Naive thymus-derived CD8-positive, alpha-beta T cell (primary cell): ENCODE data around the gene GCSAML. TPM values are rescaled to one million over a fixed set of nuclear protein-coding genes. Genes with fewer than 3 reads are reported as not detected.
A peak's percentile ranks its signal among the peaks of the same experiment; 100 is the strongest.

Experiments
- ATAC-seq, 2 donors: fragments of 150-1000 bp; cut with Tn5 transposase in 1 of 2; sonication (Bioruptor Pico), chemical (Tn5 transposase) in 1 of 2; 1 replicate in 1 of 2; 2 replicates in 1 of 2; pipeline ENCODE4 v1.10.0; 2021; ENCODE audit warnings: mild to moderate bottlenecking in 2 of 2, moderate library complexity in 2 of 2
- POLR2A ChIA-PET: fragments of 350-600 bp; sonication (Branson Sonifier 250); formaldehyde crosslinking; loops from one replicate; lab custom pipeline; 2021; ENCODE audit warnings: antibody characterized with exemption; lab: Charles Lee
- DNase-seq, 10 donors: peaks; one replicate each; pipeline versions ENCODE4 v3.0.0 to v3.0.0-alpha.2; 2020 to 2022
- H3K27ac Mint-ChIP-seq, 10 donors: one replicate each; pipeline ENCODE4 v1.8.0; 2020 to 2022; ENCODE audit warnings: mild to moderate bottlenecking in 10 of 10, mixed read lengths in 10 of 10, moderate library complexity in 4 of 10, inconsistent platforms in 1 of 10
- H3K27me3 Mint-ChIP-seq, 5 donors: one replicate each; pipeline ENCODE4 v1.8.0; 2021 to 2022; ENCODE audit warnings: mixed read lengths in 5 of 5
- H3K36me3 Mint-ChIP-seq, 3 donors: one replicate each; pipeline ENCODE4 v1.8.0; 2020 to 2022; ENCODE audit warnings: mixed read lengths in 3 of 3, mild to moderate bottlenecking in 2 of 3, inconsistent platforms in 1 of 3
- H3K4me1 Mint-ChIP-seq, 4 donors: one replicate each; pipeline ENCODE4 v1.8.0; 2021 to 2022; ENCODE audit warnings: mixed read lengths in 4 of 4
- H3K4me3 Mint-ChIP-seq, 10 donors: one replicate each; pipeline ENCODE4 v1.8.0; 2020 to 2022; ENCODE audit warnings: mild to moderate bottlenecking in 10 of 10, mixed read lengths in 10 of 10, moderate library complexity in 6 of 10, inconsistent platforms in 1 of 10
- H3K9me3 Mint-ChIP-seq, 9 donors: one replicate each; pipeline ENCODE4 v1.8.0; 2020 to 2022; ENCODE audit warnings: mixed read lengths in 9 of 9, mild to moderate bottlenecking in 3 of 9, inconsistent platforms in 1 of 9, moderate library complexity in 1 of 9
- polyA plus RNA-seq, 3 donors: library from polyadenylated mRNA; unstranded; fragments of 300-500 nt; fragmentation: Illumina TruSeq; gene quantifications; one replicate each; pipeline ENCODE4 v1.2.3, GENCODE V29; 2021
- total RNA-seq, 8 experiments: library from RNA in 2 of 8; stranded (reverse) in 2 of 8; gene quantifications; one replicate each; pipeline ENCODE4 v1.2.3 and lab custom pipeline; 2021 to 2026

Gene GCSAML
- total and polyA plus RNA-seq, 5 experiments from 2014 or later: 0.75 TPM; not detected in 4

GRCh38 chr1:247538561-247538960 is 10.4 kb upstream of the GCSAML start:
- H3K9me3 Mint-ChIP-seq: no peaks in the 10 kb centered on the region
- no peak overlapping the region for H3K27ac Mint-ChIP-seq
- ATAC-seq (no peak), DNase-seq (no peak)
- no peak overlapping the region for H3K4me3 Mint-ChIP-seq
- no peaks in the 10 kb centered on the region for H3K36me3 Mint-ChIP-seq
- H3K27me3 Mint-ChIP-seq: peaks cover 3 to 21% (median 13%) of the 10 kb centered on the region in 5 donors
- H3K4me1 Mint-ChIP-seq: peaks cover 0 to 4% (median 1%) of the 10 kb centered on the region in 4 donors
- POLR2A ChIA-PET: no interaction called here

- POLR2A ChIA-PET: no interaction called here
- Mint-ChIP-seq H3K4me1 (peaks cover 0 to 4% (median 1%) of the 10 kb centered on the region in 4 donors), H3K27me3 (peaks cover 3 to 24% (median 13%) of the 10 kb centered on the region in 5 donors), H3K27ac (no peak overlapping the region), H3K4me3 (no peak overlapping the region), H3K9me3 (no peaks in the 10 kb centered on the region), H3K36me3 (no peaks in the 10 kb centered on the region)
- ATAC-seq (no peak), DNase-seq (no peak)
These were observed 9.7 kb upstream of the GCSAML start for GRCh38 chr1:247539215-247539614.

GRCh38 chr1:247540581-247540980 is 8.4 kb upstream of the GCSAML start:
- Mint-ChIP-seq H3K4me3 (no peak overlapping the region), H3K27ac (no peak overlapping the region)
- no peak for ATAC-seq

GRCh38 chr1:247542811-247543210 is 6.1 kb upstream of the GCSAML start:
- DNase-seq (no peak), ATAC-seq (no peak)
- no peaks in the 10 kb centered on the region for H3K36me3 Mint-ChIP-seq
- H3K4me3 Mint-ChIP-seq: no peak overlapping the region
- H3K4me1 Mint-ChIP-seq: peaks cover 0 to 4% (median 1%) of the 10 kb centered on the region in 4 donors
- peaks cover 7 to 20% (median 13%) of the 10 kb centered on the region in 5 donors for H3K27me3 Mint-ChIP-seq
- POLR2A ChIA-PET: no interaction called here
- H3K27ac Mint-ChIP-seq: no peak overlapping the region
- H3K9me3 Mint-ChIP-seq: no peaks in the 10 kb centered on the region

More at GRCh38 chr1:247540581-247540980, 8.4 kb upstream of the GCSAML start:
- Mint-ChIP-seq H3K9me3 (no peaks in the 10 kb centered on the region), H3K4me1 (peaks cover 0 to 4% (median 1%) of the 10 kb centered on the region in 4 donors), H3K27me3 (peaks cover 3 to 19% (median 13%) of the 10 kb centered on the region in 5 donors), H3K36me3 (no peaks in the 10 kb centered on the region)
- no peak for DNase-seq
- POLR2A ChIA-PET: no interaction called here

- ATAC-seq (no peak), DNase-seq (peak in 1 of 10 donors; percentile 2)
- peaks cover 10 to 25% (median 18%) of the 10 kb centered on the region in 5 donors for H3K27me3 Mint-ChIP-seq
- H3K4me3 Mint-ChIP-seq: peak overlapping the region in 1 of 10 donors; percentile 18
- peaks cover 3 to 12% (median 10%) of the 10 kb centered on the region in 4 donors for H3K4me1 Mint-ChIP-seq
- H3K27ac Mint-ChIP-seq: no peak overlapping the region
- POLR2A ChIA-PET: no interaction called here
- H3K9me3 Mint-ChIP-seq: no peaks in the 10 kb centered on the region
- no peaks in the 10 kb centered on the region for H3K36me3 Mint-ChIP-seq
These were observed 842 bp upstream of the GCSAML start for GRCh38 chr1:247548092-247548491.

- DNase-seq: no peak
- Mint-ChIP-seq H3K4me3 (no peak overlapping the region), H3K27ac (peak overlapping the region in 1 of 10 donors; percentile 46), H3K27me3 (peaks cover 8 to 25% (median 16%) of the 10 kb centered on the region in 5 donors), H3K9me3 (no peaks in the 10 kb centered on the region), H3K36me3 (no peaks in the 10 kb centered on the region), H3K4me1 (peaks cover 3 to 12% (median 10%) of the 10 kb centered on the region in 4 donors)
- POLR2A ChIA-PET: no interaction called here
- ATAC-seq: no peak
These were observed 2.8 kb downstream of the GCSAML start for GRCh38 chr1:247551721-247552120.

- no peak overlapping the region for H3K27ac Mint-ChIP-seq
- POLR2A ChIA-PET: no interaction called here
- H3K36me3 Mint-ChIP-seq: no peaks in the 10 kb centered on the region
- DNase-seq (no peak), ATAC-seq (no peak)
- no peaks in the 10 kb centered on the region for H3K9me3 Mint-ChIP-seq
- no peak overlapping the region for H3K4me3 Mint-ChIP-seq
- H3K4me1 Mint-ChIP-seq: peaks cover 3 to 12% (median 10%) of the 10 kb centered on the region in 4 donors
- H3K27me3 Mint-ChIP-seq: peaks cover 7 to 25% (median 16%) of the 10 kb centered on the region in 5 donors
These were observed 3.3 kb downstream of the GCSAML start for GRCh38 chr1:247552231-247552630.

- no peak overlapping the region for H3K4me3 Mint-ChIP-seq
- H3K4me1 Mint-ChIP-seq: no peaks in the 10 kb centered on the region
- no peak for DNase-seq
- no peak overlapping the region for H3K27ac Mint-ChIP-seq
- POLR2A ChIA-PET: no interaction called here
- H3K36me3 Mint-ChIP-seq: no peaks in the 10 kb centered on the region
- no peaks in the 10 kb centered on the region for H3K9me3 Mint-ChIP-seq
- ATAC-seq: no peak
- peaks cover 0 to 1% (median 0%) of the 10 kb centered on the region in 5 donors for H3K27me3 Mint-ChIP-seq
These were observed 9.2 kb downstream of the GCSAML start for GRCh38 chr1:247557926-247558674.

GRCh38 chr1:247561711-247562110 is 12.8 kb downstream of the GCSAML start:
- Mint-ChIP-seq H3K4me3 (no peak overlapping the region), H3K4me1 (no peaks in the 10 kb centered on the region), H3K27ac (no peak overlapping the region), H3K9me3 (no peaks in the 10 kb centered on the region), H3K36me3 (no peaks in the 10 kb centered on the region), H3K27me3 (peaks cover 0 to 1% (median 0%) of the 10 kb centered on the region in 5 donors)
- ATAC-seq (no peak), DNase-seq (no peak)
- POLR2A ChIA-PET: no interaction called here

- no peaks in the 10 kb centered on the region for H3K9me3 Mint-ChIP-seq
- peaks cover 0 to 1% (median 0%) of the 10 kb centered on the region in 5 donors for H3K27me3 Mint-ChIP-seq
- no peak overlapping the region for H3K27ac Mint-ChIP-seq
- DNase-seq (no peak), ATAC-seq (no peak)
- H3K4me1 Mint-ChIP-seq: no peaks in the 10 kb centered on the region
- no peaks in the 10 kb centered on the region for H3K36me3 Mint-ChIP-seq
- no peak overlapping the region for H3K4me3 Mint-ChIP-seq
- POLR2A ChIA-PET: interaction anchor here (0.6 kb wide), 1 partner anchor 8 kb away, joined by 3 read pairs; no protein-coding TSS in a partner anchor
These were observed 13.3 kb downstream of the GCSAML start for GRCh38 chr1:247562198-247562597.

- Mint-ChIP-seq H3K9me3 (peaks cover 6 to 31% (median 17%) of the 10 kb centered on the region in 9 donors), H3K4me3 (no peak overlapping the region), H3K36me3 (peaks cover 0 to 22% (median 2%) of the 10 kb centered on the region in 3 donors), H3K27me3 (peaks cover 0 to 19% (median 7%) of the 10 kb centered on the region in 5 donors), H3K27ac (no peak overlapping the region), H3K4me1 (no peaks in the 10 kb centered on the region)
- POLR2A ChIA-PET: no interaction called here
- no peak for ATAC-seq
- DNase-seq: no peak
These were observed 25.3 kb downstream of the GCSAML start for GRCh38 chr1:247574236-247574635.

- POLR2A ChIA-PET: no interaction called here
- DNase-seq: no peak
- peaks cover 0 to 19% (median 7%) of the 10 kb centered on the region in 5 donors for H3K27me3 Mint-ChIP-seq
- peaks cover 0 to 20% (median 2%) of the 10 kb centered on the region in 3 donors for H3K36me3 Mint-ChIP-seq
- ATAC-seq: no peak
- peaks cover 6 to 26% (median 17%) of the 10 kb centered on the region in 9 donors for H3K9me3 Mint-ChIP-seq
- H3K27ac Mint-ChIP-seq: no peak overlapping the region
- no peak overlapping the region for H3K4me3 Mint-ChIP-seq
- H3K4me1 Mint-ChIP-seq: no peaks in the 10 kb centered on the region
These were observed 25.7 kb downstream of the GCSAML start for GRCh38 chr1:247574664-247575063.

GRCh38 chr1:247576514-247576913 is 27.6 kb downstream of the GCSAML start:
- H3K4me1 Mint-ChIP-seq: no peaks in the 10 kb centered on the region
- POLR2A ChIA-PET: no interaction called here
- no peak overlapping the region for H3K4me3 Mint-ChIP-seq
- peaks cover 0 to 8% (median 7%) of the 10 kb centered on the region in 5 donors for H3K27me3 Mint-ChIP-seq
- ATAC-seq (no peak), DNase-seq (peak in 2 of 10 donors; percentile 3 to 13)
- peaks cover 0 to 8% (median 4%) of the 10 kb centered on the region in 9 donors for H3K9me3 Mint-ChIP-seq
- no peak overlapping the region for H3K27ac Mint-ChIP-seq
- peaks cover 0 to 5% (median 2%) of the 10 kb centered on the region in 3 donors for H3K36me3 Mint-ChIP-seq
